Gastroesophageal sphincter (tissue), 4 donors: Measurements from ENCODE around the gene CHSY1. TPM values are rescaled to one million over a fixed set of nuclear protein-coding genes. Genes with fewer than 3 reads are reported as not detected.

Experiments used
- ATAC-seq: fragments of 150-250 bp; one replicate; pipeline ENCODE4 v1.9.1; 2016; ENCODE audit warnings: mild to moderate bottlenecking, moderate library complexity
- H3K27ac ChIP-seq, 4 donors: fragments of 200-600 bp; sonication (generic) in 3 of 4; 1 replicate in 3 of 4; 2 replicates in 1 of 4; pipeline ENCODE4 v1.5.1; 2016 to 2019
- H3K27me3 ChIP-seq: fragments of 200-600 bp; sonication (generic); one replicate; pipeline ENCODE4 v1.5.1; 2019
- H3K36me3 ChIP-seq, 2 donors: fragments of 200-600 bp; sonication (generic); one replicate each; pipeline ENCODE4 v1.5.1; 2019; ENCODE audit warnings: control low read depth in 1 of 2
- H3K4me1 ChIP-seq, 3 donors: fragments of 200-600 bp; sonication (generic); 1 replicate in 2 of 3; 2 replicates in 1 of 3; pipeline ENCODE4 v1.5.1; 2016 to 2019; ENCODE audit warnings: control low read depth in 2 of 3
- H3K4me3 ChIP-seq, 2 donors: fragments of 200-600 bp; sonication (generic); one replicate each; pipeline ENCODE4 v1.5.1; 2019; ENCODE audit warnings: mild to moderate bottlenecking in 1 of 2, moderate library complexity in 1 of 2
- H3K9me3 ChIP-seq, 3 donors: fragments of 200-600 bp; sonication (generic); one replicate each; pipeline ENCODE4 v1.5.1; 2017 to 2019; ENCODE audit warnings: control low read depth in 2 of 3
- EP300 ChIP-seq: sonication (generic); formaldehyde crosslinking; IDR thresholded peaks from one replicate; pipeline ENCODE4 v1.6.1; 2017; ENCODE audit warnings: antibody characterized with exemption, mild to moderate bottlenecking
- POLR2A ChIP-seq, 2 donors: fragments of 450-650 bp; IDR thresholded peaks; one replicate each; pipeline ENCODE4 v1.6.1; 2017; ENCODE audit warnings: antibody characterized with exemption in 2 of 2, mild to moderate bottlenecking in 2 of 2, moderate library complexity in 1 of 2
- POLR2AphosphoS5 ChIP-seq: sonication (generic); formaldehyde crosslinking; IDR thresholded peaks from one replicate; pipeline ENCODE4 v1.6.1; 2017; ENCODE audit warnings: antibody characterized with exemption
- WGBS, 2 donors: methylation state at CpG; one replicate each; pipeline ENCODE4 v1.1.5; 2018; ENCODE audit warnings: low coverage in 1 of 2; 5-methylcytosine and 5-hydroxymethylcytosine counted together
- total RNA-seq, 4 donors: library from RNA; depleted of rRNA; stranded (reverse); fragments of >200 nt; gene quantifications; one replicate each; pipeline ENCODE4 v1.1.0, GENCODE V29; 2016
- TF ChIP-seq, protein P1 (sequence below), 4 experiments: fragments of 200-600 bp in 2 of 4; fragments of 450-650 bp in 2 of 4; sonication (generic) in 1 of 4; IDR thresholded peaks; one replicate each; pipeline ENCODE4 v1.5.1; 2017 to 2019; ENCODE audit warnings: antibody characterized with exemption in 4 of 4, mild to moderate bottlenecking in 2 of 4, moderate library complexity in 2 of 4

The CHSY1 gene
- total RNA-seq, 4 donors from 2014 or later: 13.8 to 30.6 (median 19.9) TPM

GRCh38 chr15:101185336-101185735 lies 66.5 kb downstream of the CHSY1 start:
- 69 to 90% methylated on average over 5 to 6 of the region's 6 CpGs for WGBS, 2 donors
- Histone ChIP-seq H3K9me3 (no peaks in the 10 kb centered on the region), H3K4me3 (no peak overlapping the region), H3K4me1 (peaks cover 0 to 88% (median 2%) of the 10 kb centered on the region in 3 donors), H3K27ac (no peak overlapping the region), H3K27me3 (no peaks in the 10 kb centered on the region), H3K36me3 (no peaks in the 10 kb centered on the region)
- no peak for ATAC-seq
- TF ChIP-seq POLR2A (IDR thresholded peaks at IDR 0.05) (no peak), EP300 (no peak)
- TF ChIP-seq, protein P1, sequence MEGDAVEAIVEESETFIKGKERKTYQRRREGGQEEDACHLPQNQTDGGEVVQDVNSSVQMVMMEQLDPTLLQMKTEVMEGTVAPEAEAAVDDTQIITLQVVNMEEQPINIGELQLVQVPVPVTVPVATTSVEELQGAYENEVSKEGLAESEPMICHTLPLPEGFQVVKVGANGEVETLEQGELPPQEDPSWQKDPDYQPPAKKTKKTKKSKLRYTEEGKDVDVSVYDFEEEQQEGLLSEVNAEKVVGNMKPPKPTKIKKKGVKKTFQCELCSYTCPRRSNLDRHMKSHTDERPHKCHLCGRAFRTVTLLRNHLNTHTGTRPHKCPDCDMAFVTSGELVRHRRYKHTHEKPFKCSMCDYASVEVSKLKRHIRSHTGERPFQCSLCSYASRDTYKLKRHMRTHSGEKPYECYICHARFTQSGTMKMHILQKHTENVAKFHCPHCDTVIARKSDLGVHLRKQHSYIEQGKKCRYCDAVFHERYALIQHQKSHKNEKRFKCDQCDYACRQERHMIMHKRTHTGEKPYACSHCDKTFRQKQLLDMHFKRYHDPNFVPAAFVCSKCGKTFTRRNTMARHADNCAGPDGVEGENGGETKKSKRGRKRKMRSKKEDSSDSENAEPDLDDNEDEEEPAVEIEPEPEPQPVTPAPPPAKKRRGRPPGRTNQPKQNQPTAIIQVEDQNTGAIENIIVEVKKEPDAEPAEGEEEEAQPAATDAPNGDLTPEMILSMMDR (IDR thresholded peaks at IDR 0.05): no peak

GRCh38 chr15:101184830-101185229 lies 67.0 kb downstream of the CHSY1 start:
- no peak overlapping the region for H3K4me3 ChIP-seq
- ATAC-seq: no peak
- H3K9me3 ChIP-seq: no peaks in the 10 kb centered on the region
- H3K36me3 ChIP-seq: no peaks in the 10 kb centered on the region
- H3K4me1 ChIP-seq: peaks cover 0 to 88% (median 2%) of the 10 kb centered on the region in 3 donors
- TF ChIP-seq, protein P1 (IDR thresholded peaks at IDR 0.05): no peak
- no peak for TF ChIP-seq EP300
- no peak for TF ChIP-seq POLR2AphosphoS5
- TF ChIP-seq POLR2A (IDR thresholded peaks at IDR 0.05): no peak
- WGBS, 2 donors: 93% methylated on average over 3 to 6 of the region's 7 CpGs
- H3K27me3 ChIP-seq: no peaks in the 10 kb centered on the region
- no peak overlapping the region for H3K27ac ChIP-seq

- peak overlapping the region in 2 of 4 donors; percentile 2 to 30 for H3K27ac ChIP-seq
- H3K36me3 ChIP-seq: peaks cover 0 to 6% of the 10 kb centered on the region in 2 donors
- no peak for ATAC-seq
- H3K27me3 ChIP-seq: no peaks in the 10 kb centered on the region
- H3K9me3 ChIP-seq: no peaks in the 10 kb centered on the region
- H3K4me3 ChIP-seq: no peak overlapping the region
- 60 to 80% methylated on average over 5 of the region's 5 CpGs for WGBS, 2 donors
- no peak for TF ChIP-seq EP300
- TF ChIP-seq POLR2AphosphoS5: no peak
- peaks cover 0 to 88% (median 2%) of the 10 kb centered on the region in 3 donors for H3K4me1 ChIP-seq
Measured at GRCh38 chr15:101183931-101184305, 67.9 kb downstream of the CHSY1 start.

GRCh38 chr15:101183226-101183930 lies 68.5 kb downstream of the CHSY1 start:
- no peaks in the 10 kb centered on the region for H3K27me3 ChIP-seq
- peaks cover 0 to 84% (median 2%) of the 10 kb centered on the region in 3 donors for H3K4me1 ChIP-seq
- H3K9me3 ChIP-seq: no peaks in the 10 kb centered on the region
- WGBS, 2 donors: 35 to 57% methylated on average over 9 of the region's 9 CpGs
- H3K4me3 ChIP-seq: no peak overlapping the region
- peaks cover 0 to 10% of the 10 kb centered on the region in 2 donors for H3K36me3 ChIP-seq
- no peak for ATAC-seq
- peak overlapping the region in 2 of 4 donors; percentile 2 to 30 for H3K27ac ChIP-seq
- TF ChIP-seq POLR2A (IDR thresholded peaks at IDR 0.05): no peak
- no peak for TF ChIP-seq POLR2AphosphoS5
- TF ChIP-seq EP300: no peak

- no peak for TF ChIP-seq POLR2AphosphoS5
- TF ChIP-seq, protein P1 (IDR thresholded peaks at IDR 0.05): no peak
- no peak for TF ChIP-seq EP300
- no peak for TF ChIP-seq POLR2A (IDR thresholded peaks at IDR 0.05)
- Histone ChIP-seq H3K27ac (no peak overlapping the region), H3K4me3 (no peak overlapping the region), H3K27me3 (no peaks in the 10 kb centered on the region), H3K36me3 (peaks cover 0 to 21% of the 10 kb centered on the region in 2 donors), H3K4me1 (peaks cover 0 to 72% (median under 1%) of the 10 kb centered on the region in 3 donors), H3K9me3 (no peaks in the 10 kb centered on the region)
- 65 to 83% methylated on average over 3 to 4 of the region's 4 CpGs for WGBS, 2 donors
- ATAC-seq: no peak
Measured at GRCh38 chr15:101182215-101182614, 69.6 kb downstream of the CHSY1 start.

DNA sequence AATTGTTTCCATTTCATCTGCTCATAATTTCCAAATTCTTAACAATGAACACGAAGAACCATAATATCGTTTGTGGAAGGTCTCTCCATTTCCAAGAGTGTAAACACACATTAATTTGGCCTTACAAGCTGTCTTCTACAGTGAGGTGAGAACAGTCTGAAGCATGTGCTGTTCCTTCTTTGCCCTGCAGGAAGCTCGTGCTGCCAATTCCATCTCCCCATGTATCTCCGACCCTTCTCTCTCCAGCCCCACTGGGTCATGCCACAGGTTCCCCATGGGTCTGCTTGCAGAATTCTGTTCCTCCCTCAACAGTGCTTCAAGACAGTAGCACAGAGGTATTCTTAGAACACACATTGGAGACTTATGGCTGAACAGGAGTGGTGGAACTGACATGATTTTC lies 70.5 kb downstream of the CHSY1 start:
- H3K9me3 ChIP-seq: no peaks in the 10 kb centered on the region
- TF ChIP-seq, protein P1 (IDR thresholded peaks at IDR 0.05): no peak
- TF ChIP-seq POLR2A (IDR thresholded peaks at IDR 0.05) (no peak), POLR2AphosphoS5 (no peak), EP300 (no peak)
- peaks cover 0 to 24% of the 10 kb centered on the region in 2 donors for H3K36me3 ChIP-seq
- ATAC-seq: no peak
- 61 to 78% methylated on average over 4 of the region's 4 CpGs for WGBS, 2 donors
- H3K27me3 ChIP-seq: no peaks in the 10 kb centered on the region
- H3K27ac ChIP-seq: no peak overlapping the region
- H3K4me1 ChIP-seq: peaks cover 0 to 63% (median 0%) of the 10 kb centered on the region in 3 donors
- H3K4me3 ChIP-seq: no peak overlapping the region
